RWPE2 (cell line): ENCODE results near the gene PDE8A.

Source experiments
- ATAC-seq: fragments of 200-7000 bp; cut with Tn5 transposase; 3 replicates; pipeline ENCODE4 v1.9.1; 2021; ENCODE audit warnings: low read depth
- DNase-seq: peaks from one replicate; pipeline ENCODE4 v3.0.0-alpha.2; 2020; ENCODE audit warnings: low spot score
- H3K27ac ChIP-seq: fragments of 450-650 bp; 2 replicates; pipeline ENCODE4 v1.5.1; 2017; ENCODE audit warnings: mild to moderate bottlenecking; ENCODE audit not compliant: poor library complexity, severe bottlenecking
- H3K27me3 ChIP-seq: fragments of 250-450 bp; sonication (Bioruptor Pico); 2 replicates; pipeline ENCODE4 v1.5.1; 2021; ENCODE audit warnings: mild to moderate bottlenecking, moderate library complexity; ENCODE audit not compliant: insufficient read depth, poor library complexity, severe bottlenecking
- H3K36me3 ChIP-seq: fragments of 250-450 bp; sonication (Bioruptor Pico); 2 replicates; pipeline ENCODE4 v1.5.1; 2020; ENCODE audit warnings: low read depth, mild to moderate bottlenecking, moderate library complexity
- H3K4me1 ChIP-seq: fragments of 250-450 bp; sonication (Bioruptor Pico); 2 replicates; pipeline ENCODE4 v1.5.1; 2021; ENCODE audit warnings: mild to moderate bottlenecking, moderate library complexity; ENCODE audit not compliant: insufficient read depth, poor library complexity, severe bottlenecking
- H3K4me3 ChIP-seq: fragments of 250-450 bp; sonication (Bioruptor Pico); 2 replicates; pipeline ENCODE4 v1.5.1; 2021; ENCODE audit warnings: mild to moderate bottlenecking, moderate library complexity; ENCODE audit not compliant: severe bottlenecking
- H3K9me3 ChIP-seq: fragments of 250-450 bp; sonication (Bioruptor Pico); 2 replicates; pipeline ENCODE4 v1.5.1; 2021; ENCODE audit warnings: mild to moderate bottlenecking, moderate library complexity; ENCODE audit not compliant: severe bottlenecking
- TF ChIP-seq, protein P1 (sequence below): fragments of 450-650 bp; IDR thresholded peaks from one replicate; pipeline ENCODE4 v1.5.1; 2017; ENCODE audit warnings: mild to moderate bottlenecking, moderate library complexity; ENCODE audit not compliant: poor library complexity, severe bottlenecking

PDE8A gene

DNA sequence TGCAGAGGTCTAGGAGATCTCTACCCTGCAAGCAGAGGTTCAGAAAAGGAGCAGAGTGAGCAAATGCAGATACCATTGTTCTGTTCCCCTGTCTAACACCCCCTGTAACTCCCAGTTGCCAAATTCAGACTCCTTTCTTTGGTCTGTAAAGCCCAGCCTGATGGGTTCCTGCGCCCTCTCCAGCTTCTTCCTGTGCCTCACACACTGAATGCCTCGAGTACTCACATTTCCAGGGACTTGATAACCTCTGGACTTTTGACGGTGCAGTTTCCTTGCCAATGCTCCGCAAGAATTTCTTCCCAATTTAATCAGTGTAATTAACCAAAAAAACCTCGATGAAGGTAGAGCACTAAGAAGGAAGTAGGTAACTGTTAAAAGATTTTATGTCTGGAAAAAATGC is 19.3 kb downstream of the PDE8A start:
- TF ChIP-seq, protein P1, sequence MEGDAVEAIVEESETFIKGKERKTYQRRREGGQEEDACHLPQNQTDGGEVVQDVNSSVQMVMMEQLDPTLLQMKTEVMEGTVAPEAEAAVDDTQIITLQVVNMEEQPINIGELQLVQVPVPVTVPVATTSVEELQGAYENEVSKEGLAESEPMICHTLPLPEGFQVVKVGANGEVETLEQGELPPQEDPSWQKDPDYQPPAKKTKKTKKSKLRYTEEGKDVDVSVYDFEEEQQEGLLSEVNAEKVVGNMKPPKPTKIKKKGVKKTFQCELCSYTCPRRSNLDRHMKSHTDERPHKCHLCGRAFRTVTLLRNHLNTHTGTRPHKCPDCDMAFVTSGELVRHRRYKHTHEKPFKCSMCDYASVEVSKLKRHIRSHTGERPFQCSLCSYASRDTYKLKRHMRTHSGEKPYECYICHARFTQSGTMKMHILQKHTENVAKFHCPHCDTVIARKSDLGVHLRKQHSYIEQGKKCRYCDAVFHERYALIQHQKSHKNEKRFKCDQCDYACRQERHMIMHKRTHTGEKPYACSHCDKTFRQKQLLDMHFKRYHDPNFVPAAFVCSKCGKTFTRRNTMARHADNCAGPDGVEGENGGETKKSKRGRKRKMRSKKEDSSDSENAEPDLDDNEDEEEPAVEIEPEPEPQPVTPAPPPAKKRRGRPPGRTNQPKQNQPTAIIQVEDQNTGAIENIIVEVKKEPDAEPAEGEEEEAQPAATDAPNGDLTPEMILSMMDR: no peak
- Histone ChIP-seq H3K27ac (no peak overlapping the region), H3K9me3 (no peaks in the 10 kb centered on the region), H3K36me3 (no peaks in the 10 kb centered on the region), H3K27me3 (no peaks in the 10 kb centered on the region), H3K4me3 (no peak overlapping the region), H3K4me1 (no peaks in the 10 kb centered on the region)
- DNase-seq (no peak), ATAC-seq (no peak)

DNA sequence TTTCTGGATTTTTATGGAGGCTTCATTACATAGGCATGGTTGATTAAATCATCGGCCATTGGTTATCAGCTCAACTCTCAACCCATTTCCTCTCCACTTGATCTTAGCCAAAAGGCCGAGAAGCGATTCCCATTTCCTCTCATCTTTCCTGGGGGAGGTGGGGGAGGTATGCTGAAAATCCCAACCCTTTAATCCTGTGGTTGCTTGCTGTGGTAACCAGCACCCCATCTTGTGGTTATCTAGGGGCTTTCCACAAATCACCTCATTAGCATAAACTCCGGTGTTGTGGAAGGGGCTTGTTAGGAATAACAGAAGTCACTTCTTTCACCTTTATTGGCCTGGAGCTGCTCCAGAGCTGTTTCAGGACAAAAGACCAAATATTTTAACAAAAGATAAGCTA is 20.9 kb downstream of the PDE8A start:
- TF ChIP-seq, protein P1: no peak
- Histone ChIP-seq H3K27ac (no peak overlapping the region), H3K36me3 (no peaks in the 10 kb centered on the region), H3K27me3 (no peaks in the 10 kb centered on the region), H3K4me3 (no peak overlapping the region), H3K4me1 (no peaks in the 10 kb centered on the region), H3K9me3 (no peaks in the 10 kb centered on the region)
- ATAC-seq (no peak), DNase-seq (no peak)

DNA sequence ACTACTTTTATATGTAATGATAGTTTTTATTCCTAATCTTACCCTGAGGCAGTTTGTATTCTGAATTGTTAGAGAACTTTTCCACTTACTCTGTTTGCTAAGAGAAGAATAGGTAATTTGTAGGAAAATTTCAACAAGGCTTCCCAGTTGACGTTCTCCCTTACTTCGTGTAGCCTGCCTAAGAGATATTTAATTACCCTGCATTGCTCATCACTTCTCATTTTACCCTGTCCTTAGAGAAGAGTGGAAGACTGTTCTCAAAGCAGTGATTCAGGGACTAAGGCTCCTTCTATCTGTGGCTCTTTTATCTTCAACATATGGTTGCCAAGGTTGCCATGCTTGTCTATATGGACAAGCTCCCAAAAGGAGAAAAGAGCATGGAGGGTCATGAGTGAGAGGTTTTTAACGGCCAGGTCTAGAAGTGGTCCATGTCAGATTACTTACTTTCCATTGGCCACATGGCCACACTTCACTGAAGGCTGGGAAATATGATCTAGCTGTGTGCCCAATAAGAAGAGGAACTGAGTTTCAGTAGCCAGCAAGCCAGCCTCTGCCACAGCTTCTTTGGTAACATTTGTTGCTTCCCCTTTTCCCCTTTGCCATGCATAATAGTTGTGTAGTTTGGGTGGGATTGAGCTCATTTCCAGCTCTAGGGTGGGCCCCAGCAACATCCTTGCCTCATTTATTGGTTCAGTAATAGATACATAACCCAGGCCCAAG is 22.1 kb downstream of the PDE8A start:
- no peaks in the 10 kb centered on the region for H3K36me3 ChIP-seq
- ATAC-seq (no peak), DNase-seq (no peak)
- no peaks in the 10 kb centered on the region for H3K27me3 ChIP-seq
- H3K4me3 ChIP-seq: no peak overlapping the region
- H3K4me1 ChIP-seq: no peaks in the 10 kb centered on the region
- H3K9me3 ChIP-seq: no peaks in the 10 kb centered on the region
- TF ChIP-seq, protein P1: no peak
- no peak overlapping the region for H3K27ac ChIP-seq

DNA sequence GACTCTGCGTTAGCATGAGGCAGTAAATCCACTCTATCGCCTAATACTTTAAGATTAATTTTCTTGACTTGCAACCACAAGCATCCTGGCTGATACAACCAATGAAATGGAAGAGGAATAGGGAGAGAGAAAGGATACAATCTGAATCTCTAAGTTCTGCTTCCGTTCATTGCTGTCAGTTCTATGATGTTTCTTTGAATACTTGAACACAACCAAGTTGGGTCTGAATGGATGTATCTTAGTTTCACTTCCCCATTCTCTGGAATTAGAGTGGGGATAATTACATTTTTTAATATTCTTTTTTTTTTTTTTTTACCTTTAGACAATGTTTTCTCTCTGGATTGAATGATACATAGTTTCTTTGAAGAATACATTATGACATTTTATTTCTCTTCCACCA is 22.9 kb downstream of the PDE8A start:
- H3K4me1 ChIP-seq: no peaks in the 10 kb centered on the region
- TF ChIP-seq, protein P1: no peak
- H3K9me3 ChIP-seq: no peaks in the 10 kb centered on the region
- H3K27me3 ChIP-seq: no peaks in the 10 kb centered on the region
- H3K4me3 ChIP-seq: no peak overlapping the region
- no peak overlapping the region for H3K27ac ChIP-seq
- DNase-seq (no peak), ATAC-seq (no peak)
- H3K36me3 ChIP-seq: no peaks in the 10 kb centered on the region

DNA sequence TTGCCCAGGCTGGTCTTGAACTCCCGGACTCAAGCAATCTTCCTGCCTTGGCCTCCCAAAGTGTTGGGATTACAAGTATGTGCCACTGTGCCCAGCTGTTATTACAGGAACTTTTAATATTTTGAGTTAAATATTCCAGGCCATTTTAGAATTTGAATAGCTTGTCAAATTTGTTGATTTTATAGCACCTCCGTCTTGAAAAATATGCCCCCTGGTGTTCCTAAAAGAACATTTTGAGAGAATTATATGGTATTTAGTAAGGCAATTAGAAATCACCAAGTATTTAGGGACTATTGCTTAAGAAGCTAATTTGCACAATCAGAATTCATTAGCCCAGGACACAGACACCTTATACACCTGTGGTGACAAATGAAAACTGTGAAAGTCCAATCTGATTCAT is 23.7 kb downstream of the PDE8A start:
- Histone ChIP-seq H3K27ac (no peak overlapping the region), H3K9me3 (no peaks in the 10 kb centered on the region), H3K4me1 (no peaks in the 10 kb centered on the region), H3K27me3 (no peaks in the 10 kb centered on the region), H3K4me3 (no peak overlapping the region), H3K36me3 (no peaks in the 10 kb centered on the region)
- ATAC-seq (no peak), DNase-seq (no peak)
- TF ChIP-seq, protein P1: peak; percentile 32
